ENCODE measurements around the gene TUBB2B. TPM values are rescaled to one million over a fixed set of nuclear protein-coding genes. Genes with fewer than 3 reads are reported as not detected.
"Not testable (repeated sequence)": the region's sequence is repeated elsewhere in the genome, so short reads cannot be mapped to it uniquely, and the experiment has no call there.

Gene TUBB2B
- total and polyA plus RNA-seq, 4 donors: 0.85 to 4.3 (median 2.6) TPM

GRCh38 chr6:3199382-3199781 is 28.1 kb downstream of the TUBB2B start:
- TF ChIP-seq CTCF (IDR thresholded peaks at IDR 0.05; ENCODE audit: control extremely low read depth, extremely low read depth): no peak
- H3K4me3 ChIP-seq: no peak overlapping the region
- no peaks in the 10 kb centered on the region for H3K9me3 ChIP-seq (ENCODE audit: control insufficient read depth in 4 of 4, insufficient read depth in 3 of 4, low read length in 3 of 4)
- no peak for DNase-seq
- H3K9ac ChIP-seq (ENCODE audit: insufficient read depth in 1 of 2, low read length in 2 of 2): no peak overlapping the region
- no peak for ATAC-seq (ENCODE audit: insufficient read depth, low FRiP score)
- 79 to 86% methylated on average over 5 of the region's 5 CpGs for WGBS, 2 donors
- H3K36me3 ChIP-seq (ENCODE audit: control insufficient read depth in 4 of 4, insufficient read depth in 4 of 4, low read length in 4 of 4): no peaks in the 10 kb centered on the region
- no peak overlapping the region for H3K27ac ChIP-seq (ENCODE audit: low read depth in 1 of 2, low read length in 1 of 2)
- no peaks in the 10 kb centered on the region for H3K4me1 ChIP-seq (ENCODE audit: control insufficient read depth in 5 of 5, insufficient read depth in 5 of 5, low read length in 5 of 5)
- H3K27me3 ChIP-seq (ENCODE audit: control insufficient read depth in 3 of 3, insufficient read depth in 3 of 3, low read length in 2 of 3): no peaks in the 10 kb centered on the region

- not testable (repeated sequence) for H3K4me3 ChIP-seq; ATAC-seq (ENCODE audit: insufficient read depth, low FRiP score); H3K9me3 ChIP-seq (ENCODE audit: control insufficient read depth in 4 of 4, insufficient read depth in 3 of 4, low read length in 3 of 4); H3K9ac ChIP-seq (ENCODE audit: insufficient read depth in 1 of 2, low read length in 2 of 2); H3K27me3 ChIP-seq (ENCODE audit: control insufficient read depth in 3 of 3, insufficient read depth in 3 of 3, low read length in 2 of 3); H3K4me1 ChIP-seq (ENCODE audit: control insufficient read depth in 5 of 5, insufficient read depth in 5 of 5, low read length in 5 of 5); H3K36me3 ChIP-seq (ENCODE audit: control insufficient read depth in 4 of 4, insufficient read depth in 4 of 4, low read length in 4 of 4); H3K27ac ChIP-seq (ENCODE audit: low read depth in 1 of 2, low read length in 1 of 2); DNase-seq
- WGBS, 2 donors: 89 to 93% methylated on average over 3 of the region's 5 CpGs
Measured at GRCh38 chr6:3197734-3198133, 29.7 kb downstream of the TUBB2B start.

- no peak for ATAC-seq (ENCODE audit: insufficient read depth, low FRiP score)
- H3K9ac ChIP-seq (ENCODE audit: insufficient read depth in 1 of 2, low read length in 2 of 2): no peak overlapping the region
- WGBS, 2 donors: 81 to 87% methylated on average over 5 of the region's 5 CpGs
Measured at GRCh38 chr6:3196770-3197169, 30.7 kb downstream of the TUBB2B start.

GRCh38 chr6:3195695-3196497 is 31.6 kb downstream of the TUBB2B start:
- Histone ChIP-seq H3K4me1 (ENCODE audit: control insufficient read depth in 5 of 5, insufficient read depth in 5 of 5, low read length in 5 of 5) (no peaks in the 10 kb centered on the region), H3K36me3 (ENCODE audit: control insufficient read depth in 4 of 4, insufficient read depth in 4 of 4, low read length in 4 of 4) (no peaks in the 10 kb centered on the region), H3K27ac (ENCODE audit: low read depth in 1 of 2, low read length in 1 of 2) (no peak overlapping the region), H3K27me3 (ENCODE audit: control insufficient read depth in 3 of 3, insufficient read depth in 3 of 3, low read length in 2 of 3) (no peaks in the 10 kb centered on the region), H3K9ac (ENCODE audit: insufficient read depth in 1 of 2, low read length in 2 of 2) (no peak overlapping the region), H3K4me3 (no peak overlapping the region), H3K9me3 (ENCODE audit: control insufficient read depth in 4 of 4, insufficient read depth in 3 of 4, low read length in 3 of 4) (no peaks in the 10 kb centered on the region)
- WGBS, 2 donors: 81 to 86% methylated on average over 16 of the region's 16 CpGs
- no peak for DNase-seq
- no peak for TF ChIP-seq CTCF (IDR thresholded peaks at IDR 0.05; ENCODE audit: control extremely low read depth, extremely low read depth)
- ATAC-seq (ENCODE audit: insufficient read depth, low FRiP score): no peak

More at GRCh38 chr6:3196770-3197169, 30.7 kb downstream of the TUBB2B start:
- Histone ChIP-seq H3K36me3 (ENCODE audit: control insufficient read depth in 4 of 4, insufficient read depth in 4 of 4, low read length in 4 of 4) (no peaks in the 10 kb centered on the region), H3K4me1 (ENCODE audit: control insufficient read depth in 5 of 5, insufficient read depth in 5 of 5, low read length in 5 of 5) (no peaks in the 10 kb centered on the region), H3K27ac (ENCODE audit: low read depth in 1 of 2, low read length in 1 of 2) (no peak overlapping the region), H3K9me3 (ENCODE audit: control insufficient read depth in 4 of 4, insufficient read depth in 3 of 4, low read length in 3 of 4) (no peaks in the 10 kb centered on the region), H3K4me3 (no peak overlapping the region), H3K27me3 (ENCODE audit: control insufficient read depth in 3 of 3, insufficient read depth in 3 of 3, low read length in 2 of 3) (no peaks in the 10 kb centered on the region)
- no peak for DNase-seq
- no peak for TF ChIP-seq CTCF (IDR thresholded peaks at IDR 0.05; ENCODE audit: control extremely low read depth, extremely low read depth)
